Upper lobe of left lung (tissue), 4 donors: Measurements from ENCODE around the gene PANX2.

Experiments used
- EP300 ChIP-seq, 4 donors: sonication (generic); formaldehyde crosslinking; IDR thresholded peaks; one replicate each; pipeline ENCODE4 v1.5.1; 2017; ENCODE audit warnings: antibody characterized with exemption in 4 of 4, control low read depth in 2 of 4
- POLR2A ChIP-seq, 4 donors: fragments of 450-650 bp; IDR thresholded peaks; one replicate each; pipeline ENCODE4 v1.5.1; 2016 to 2017; ENCODE audit warnings: antibody characterized with exemption in 4 of 4, mild to moderate bottlenecking in 2 of 4
- POLR2AphosphoS5 ChIP-seq, 2 donors: sonication (generic); formaldehyde crosslinking; IDR thresholded peaks; one replicate each; pipeline ENCODE4 v1.5.1; 2017; ENCODE audit warnings: antibody characterized with exemption in 2 of 2
- TF ChIP-seq, protein P1 (sequence below), 6 experiments: fragments of 450-650 bp in 4 of 6; fragments of 200-600 bp in 2 of 6; sonication (generic) in 2 of 6; IDR thresholded peaks; one replicate each; pipeline ENCODE4 v1.5.1; 2016 to 2019; ENCODE audit warnings: antibody characterized with exemption in 6 of 6

DNA sequence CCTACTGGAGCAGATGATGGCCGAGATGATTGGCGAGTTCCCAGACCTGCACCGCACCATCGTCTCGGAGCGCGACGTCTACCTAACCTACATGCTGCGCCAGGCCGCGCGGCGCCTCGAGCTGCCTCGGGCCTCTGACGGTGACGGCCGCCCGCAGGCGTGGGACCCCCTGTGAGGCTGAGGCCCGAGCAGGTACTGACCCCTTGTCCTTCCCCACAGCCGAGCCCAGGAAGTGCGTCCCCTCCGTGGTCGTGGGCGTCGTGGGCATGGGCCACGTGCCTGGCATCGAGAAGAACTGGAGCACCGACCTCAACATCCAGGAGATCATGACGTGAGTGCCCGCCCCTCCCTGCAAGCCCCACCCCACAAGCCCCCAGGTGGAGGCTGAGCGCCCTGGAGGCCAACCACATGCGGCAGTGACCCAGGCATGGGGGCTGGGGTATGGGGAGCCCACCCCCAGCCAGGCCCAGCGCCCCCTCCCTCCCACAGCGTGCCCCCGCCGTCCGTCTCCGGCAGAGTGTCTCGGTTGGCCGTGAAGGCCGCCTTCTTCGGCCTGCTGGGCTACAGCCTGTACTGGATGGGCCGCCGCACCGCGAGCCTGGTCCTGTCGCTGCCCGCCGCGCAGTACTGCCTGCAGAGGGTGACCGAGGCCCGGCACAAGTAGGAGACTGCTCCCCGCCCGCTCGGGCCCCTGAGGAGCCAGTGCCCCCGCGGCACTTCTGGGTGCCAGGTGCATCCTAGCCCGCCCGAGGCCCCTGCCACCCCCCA lies 27.5 kb downstream of the PANX2 start:
- no peak for TF ChIP-seq POLR2A (IDR thresholded peaks at IDR 0.05)
- TF ChIP-seq, protein P1, sequence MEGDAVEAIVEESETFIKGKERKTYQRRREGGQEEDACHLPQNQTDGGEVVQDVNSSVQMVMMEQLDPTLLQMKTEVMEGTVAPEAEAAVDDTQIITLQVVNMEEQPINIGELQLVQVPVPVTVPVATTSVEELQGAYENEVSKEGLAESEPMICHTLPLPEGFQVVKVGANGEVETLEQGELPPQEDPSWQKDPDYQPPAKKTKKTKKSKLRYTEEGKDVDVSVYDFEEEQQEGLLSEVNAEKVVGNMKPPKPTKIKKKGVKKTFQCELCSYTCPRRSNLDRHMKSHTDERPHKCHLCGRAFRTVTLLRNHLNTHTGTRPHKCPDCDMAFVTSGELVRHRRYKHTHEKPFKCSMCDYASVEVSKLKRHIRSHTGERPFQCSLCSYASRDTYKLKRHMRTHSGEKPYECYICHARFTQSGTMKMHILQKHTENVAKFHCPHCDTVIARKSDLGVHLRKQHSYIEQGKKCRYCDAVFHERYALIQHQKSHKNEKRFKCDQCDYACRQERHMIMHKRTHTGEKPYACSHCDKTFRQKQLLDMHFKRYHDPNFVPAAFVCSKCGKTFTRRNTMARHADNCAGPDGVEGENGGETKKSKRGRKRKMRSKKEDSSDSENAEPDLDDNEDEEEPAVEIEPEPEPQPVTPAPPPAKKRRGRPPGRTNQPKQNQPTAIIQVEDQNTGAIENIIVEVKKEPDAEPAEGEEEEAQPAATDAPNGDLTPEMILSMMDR (IDR thresholded peaks at IDR 0.05): no peak
- no peak for TF ChIP-seq POLR2AphosphoS5 (IDR thresholded peaks at IDR 0.05)
- no peak for TF ChIP-seq EP300 (IDR thresholded peaks at IDR 0.05)
